Activated B cell treated with CpG ODN at 0.5 μM for 24 hours (primary cell): ENCODE measurements around the gene SLC15A3. TPM values are rescaled to one million over a fixed set of nuclear protein-coding genes. Genes with fewer than 3 reads are reported as not detected.
"Not testable (repeated sequence)": the region's sequence is repeated elsewhere in the genome, so short reads cannot be mapped to it uniquely, and the experiment has no call there.

Experiments used
- ATAC-seq: fragments of 200-7000 bp; cut with Tn5 transposase; one replicate; pipeline ENCODE4 v1.10.0; 2021; ENCODE audit warnings: low read depth, mild to moderate bottlenecking, moderate library complexity
- CTCF ChIA-PET: fragments of 350-600 bp; sonication (Branson Sonifier 250); formaldehyde crosslinking; loops from one replicate; lab custom pipeline; 2021; ENCODE audit warnings: antibody characterized with exemption; lab: Charles Lee
- POLR2A ChIA-PET: fragments of 350-600 bp; sonication (Branson Sonifier 250); formaldehyde crosslinking; loops from one replicate; lab custom pipeline; 2021; ENCODE audit warnings: antibody characterized with exemption; lab: Charles Lee
- DNase-seq: peaks from one replicate; pipeline ENCODE4 v3.0.0; 2022
- H3K27ac Mint-ChIP-seq: one replicate; pipeline ENCODE4 v1.8.0; 2020; ENCODE audit warnings: mixed read lengths
- H3K27me3 Mint-ChIP-seq: one replicate; pipeline ENCODE4 v1.8.0; 2021; ENCODE audit warnings: mixed read lengths
- H3K36me3 Mint-ChIP-seq: one replicate; pipeline ENCODE4 v1.8.0; 2021; ENCODE audit warnings: low read depth, mixed read lengths
- H3K4me1 Mint-ChIP-seq: one replicate; pipeline ENCODE4 v1.8.0; 2021; ENCODE audit warnings: mixed read lengths
- H3K4me3 Mint-ChIP-seq: one replicate; pipeline ENCODE4 v1.8.0; 2020; ENCODE audit warnings: mild to moderate bottlenecking, mixed read lengths
- H3K9me3 Mint-ChIP-seq: one replicate; pipeline ENCODE4 v1.8.0; 2020; ENCODE audit warnings: mixed read lengths
- intact Hi-C: fragments of 100-400 bp; cut with micrococcal nuclease; formaldehyde crosslinking; loops from one replicate; pipeline ENCODE4 v1.15.1; 2024
- total RNA-seq: library from RNA; stranded (reverse); gene quantifications from 2 replicates; pipeline ENCODE4 v1.2.3, GENCODE V29; 2022
- TF ChIP-seq, protein P1 (sequence below): fragments of 200-600 bp; IDR thresholded peaks from one replicate; pipeline ENCODE4 v1.8.0; 2022; ENCODE audit warnings: antibody characterized with exemption, mild to moderate bottlenecking

Gene SLC15A3
- total RNA-seq, 1 donor from 2014 or later, result 76.4 TPM

DNA sequence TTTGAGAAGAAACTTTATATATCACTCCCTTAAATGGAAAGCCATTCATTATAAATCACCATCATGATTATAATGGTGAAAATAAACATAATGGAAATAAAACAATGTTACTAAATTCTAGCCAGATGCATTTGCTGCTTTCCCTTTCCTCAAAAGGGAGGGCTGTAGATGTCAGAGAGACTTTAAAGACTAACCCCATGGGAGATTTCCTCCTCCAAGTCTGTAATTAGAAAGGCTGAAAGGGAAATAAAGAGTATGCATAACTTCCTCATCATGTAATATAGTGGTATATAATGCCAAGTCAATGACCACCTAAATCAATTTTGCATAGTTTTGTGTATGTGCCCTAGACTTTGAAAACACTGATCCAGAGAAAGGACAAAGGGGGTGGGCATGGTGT is 25.9 kb upstream of the SLC15A3 start:
- ChIA-PET CTCF (interaction anchor here (0.8 to 0.9 kb wide), 2 partner anchors 9 to 62 kb away, joined by 3 read pairs; no protein-coding TSS in a partner anchor), POLR2A (interaction anchor here (0.6 kb wide), 1 partner anchor 87 kb away, joined by 4 read pairs; no protein-coding TSS in a partner anchor)
- TF ChIP-seq, protein P1, sequence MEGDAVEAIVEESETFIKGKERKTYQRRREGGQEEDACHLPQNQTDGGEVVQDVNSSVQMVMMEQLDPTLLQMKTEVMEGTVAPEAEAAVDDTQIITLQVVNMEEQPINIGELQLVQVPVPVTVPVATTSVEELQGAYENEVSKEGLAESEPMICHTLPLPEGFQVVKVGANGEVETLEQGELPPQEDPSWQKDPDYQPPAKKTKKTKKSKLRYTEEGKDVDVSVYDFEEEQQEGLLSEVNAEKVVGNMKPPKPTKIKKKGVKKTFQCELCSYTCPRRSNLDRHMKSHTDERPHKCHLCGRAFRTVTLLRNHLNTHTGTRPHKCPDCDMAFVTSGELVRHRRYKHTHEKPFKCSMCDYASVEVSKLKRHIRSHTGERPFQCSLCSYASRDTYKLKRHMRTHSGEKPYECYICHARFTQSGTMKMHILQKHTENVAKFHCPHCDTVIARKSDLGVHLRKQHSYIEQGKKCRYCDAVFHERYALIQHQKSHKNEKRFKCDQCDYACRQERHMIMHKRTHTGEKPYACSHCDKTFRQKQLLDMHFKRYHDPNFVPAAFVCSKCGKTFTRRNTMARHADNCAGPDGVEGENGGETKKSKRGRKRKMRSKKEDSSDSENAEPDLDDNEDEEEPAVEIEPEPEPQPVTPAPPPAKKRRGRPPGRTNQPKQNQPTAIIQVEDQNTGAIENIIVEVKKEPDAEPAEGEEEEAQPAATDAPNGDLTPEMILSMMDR, result no peak
- H3K4me3 Mint-ChIP-seq, result no peak overlapping the region
- H3K27me3 Mint-ChIP-seq, result no peaks in the 10 kb centered on the region
- H3K36me3 Mint-ChIP-seq, result no peaks in the 10 kb centered on the region
- H3K9me3 Mint-ChIP-seq, result no peaks in the 10 kb centered on the region
- intact Hi-C loops, result no loop called here
- no peak overlapping the region for H3K27ac Mint-ChIP-seq
- H3K4me1 Mint-ChIP-seq, result peaks cover 15% of the 10 kb centered on the region
- DNase-seq, result no peak
- ATAC-seq, result no peak

DNA sequence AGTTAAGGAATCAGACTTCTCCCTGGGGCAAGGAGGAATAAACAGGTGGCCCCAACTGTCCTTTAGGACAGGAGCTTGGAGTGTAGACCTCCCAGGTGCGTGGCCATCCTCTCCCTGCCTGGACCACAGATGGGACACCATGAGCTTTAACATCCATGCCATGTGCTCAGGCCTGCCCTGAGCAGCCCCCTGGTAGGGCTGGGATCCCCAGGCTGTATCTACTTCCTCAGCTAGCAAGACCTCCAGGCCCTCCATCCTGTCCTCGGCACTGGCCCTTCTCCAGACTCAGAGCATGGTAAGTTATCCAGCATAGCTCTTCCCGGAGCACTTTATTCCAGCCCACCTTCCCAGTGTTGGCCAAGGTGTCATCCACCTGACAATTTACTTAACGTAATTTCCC is 25.2 kb upstream of the SLC15A3 start:
- POLR2A ChIA-PET, result interaction anchor here (0.6 kb wide), 1 partner anchor 88 kb away, joined by 4 read pairs; no protein-coding TSS in a partner anchor
- Mint-ChIP-seq H3K27ac (no peak overlapping the region), H3K36me3 (no peaks in the 10 kb centered on the region), H3K9me3 (no peaks in the 10 kb centered on the region), H3K27me3 (no peaks in the 10 kb centered on the region), H3K4me3 (no peak overlapping the region), H3K4me1 (peaks cover 20% of the 10 kb centered on the region)
- intact Hi-C loops, result no loop called here
- TF ChIP-seq, protein P1, result no peak
- DNase-seq (no peak), ATAC-seq (no peak)
- CTCF ChIA-PET, result interaction anchor here (0.8 to 0.9 kb wide), 2 partner anchors 9 to 62 kb away, joined by 3 read pairs; no protein-coding TSS in a partner anchor

DNA sequence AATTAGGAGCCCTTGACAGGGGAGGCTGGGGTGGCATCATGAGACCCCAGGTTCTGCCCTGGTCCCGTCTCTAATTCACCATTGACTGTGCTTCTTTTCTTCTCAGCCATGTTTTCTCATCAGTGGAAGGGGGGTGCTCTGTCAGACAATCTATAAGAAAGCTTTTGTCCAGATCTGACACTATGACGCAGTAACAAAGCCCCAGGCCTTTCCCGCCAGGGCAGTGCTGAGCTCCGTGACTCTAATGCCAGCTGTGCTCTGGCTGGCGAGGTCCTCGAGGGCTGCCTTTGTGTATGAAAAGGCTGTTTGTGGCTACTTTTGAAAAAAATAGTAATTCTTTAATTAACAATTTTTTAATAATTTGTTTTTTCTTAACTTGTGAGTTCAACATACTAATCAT is 22.8 kb upstream of the SLC15A3 start:
- TF ChIP-seq, protein P1, result no peak
- CTCF ChIA-PET, result no interaction called here
- Mint-ChIP-seq H3K27ac (peak overlapping the region; percentile 56), H3K36me3 (no peaks in the 10 kb centered on the region), H3K4me1 (peaks cover 43% of the 10 kb centered on the region), H3K9me3 (no peaks in the 10 kb centered on the region), H3K27me3 (no peaks in the 10 kb centered on the region), H3K4me3 (no peak overlapping the region)
- intact Hi-C loops, result no loop called here
- ATAC-seq (no peak), DNase-seq (no peak)
- POLR2A ChIA-PET, result no interaction called here

DNA sequence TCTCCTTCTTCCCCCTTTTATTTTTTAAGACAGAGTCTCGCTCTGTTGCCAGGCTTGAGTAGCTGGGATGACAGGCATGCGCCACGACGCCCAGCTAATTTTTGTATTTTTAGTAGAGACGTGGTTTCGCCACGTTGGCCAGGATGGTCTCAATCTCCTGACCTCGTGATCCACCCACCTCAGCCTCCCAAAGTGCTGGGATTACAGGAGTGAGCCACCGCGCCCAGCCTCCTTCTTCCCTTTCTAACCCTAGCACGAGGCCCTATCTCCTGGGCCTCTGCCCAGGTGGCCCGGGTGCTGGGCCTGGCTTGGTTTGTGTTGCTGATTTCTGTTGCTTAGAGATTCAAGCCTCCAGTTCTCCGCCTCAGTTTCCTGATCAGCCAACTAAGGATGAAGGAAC is 22.3 kb upstream of the SLC15A3 start:
- intact Hi-C loops, result not testable (repeated sequence)

DNA sequence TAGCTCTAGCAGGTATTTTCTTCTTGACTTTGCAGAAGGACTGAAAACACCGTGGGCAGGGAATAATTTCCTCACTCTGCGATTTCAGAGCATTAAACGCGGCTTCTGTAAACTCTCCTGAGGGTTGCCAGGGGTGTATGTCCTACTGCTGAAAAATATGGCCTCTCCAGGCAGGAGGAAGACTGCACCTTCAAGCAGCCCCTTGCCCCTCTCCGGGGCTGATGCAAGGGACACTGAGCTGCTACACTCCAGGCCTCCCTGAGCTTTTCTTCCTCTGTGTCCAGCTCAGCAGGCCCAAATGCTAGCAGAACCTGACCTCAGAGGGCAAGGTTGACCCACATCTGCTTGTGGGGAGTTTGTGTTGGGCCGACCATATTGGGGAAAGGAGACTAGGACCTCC is 21.7 kb upstream of the SLC15A3 start:
- CTCF ChIA-PET, result no interaction called here
- POLR2A ChIA-PET, result no interaction called here
- Mint-ChIP-seq H3K36me3 (no peaks in the 10 kb centered on the region), H3K4me1 (peaks cover 43% of the 10 kb centered on the region), H3K4me3 (no peak overlapping the region), H3K9me3 (no peaks in the 10 kb centered on the region), H3K27ac (no peak overlapping the region), H3K27me3 (no peaks in the 10 kb centered on the region)
- intact Hi-C loops, result no loop called here
- TF ChIP-seq, protein P1, result no peak
- DNase-seq (no peak), ATAC-seq (no peak)

More for the DNA sequence above, 22.3 kb upstream of the SLC15A3 start:
- H3K36me3 Mint-ChIP-seq, H3K9me3 Mint-ChIP-seq, CTCF ChIA-PET, ATAC-seq, DNase-seq, H3K4me3 Mint-ChIP-seq, POLR2A ChIA-PET, H3K27me3 Mint-ChIP-seq: not testable (repeated sequence)
- peak overlapping the region; percentile 56 for H3K27ac Mint-ChIP-seq
- peaks cover 43% of the 10 kb centered on the region for H3K4me1 Mint-ChIP-seq
